Stimulated activated CD4-positive, alpha-beta T cell treated with anti-CD3 and anti-CD28 coated beads, Interleukin-12 subunit alpha, Interleukin-12 subunit beta, amount 100 ng/mL, for 4 hours (primary cell): ENCODE results near the gene FUT8.

ENCODE experiments used
- DNase-seq: peaks from one replicate; pipeline ENCODE4 v3.0.0-alpha.2; 2020

Gene FUT8

DNA sequence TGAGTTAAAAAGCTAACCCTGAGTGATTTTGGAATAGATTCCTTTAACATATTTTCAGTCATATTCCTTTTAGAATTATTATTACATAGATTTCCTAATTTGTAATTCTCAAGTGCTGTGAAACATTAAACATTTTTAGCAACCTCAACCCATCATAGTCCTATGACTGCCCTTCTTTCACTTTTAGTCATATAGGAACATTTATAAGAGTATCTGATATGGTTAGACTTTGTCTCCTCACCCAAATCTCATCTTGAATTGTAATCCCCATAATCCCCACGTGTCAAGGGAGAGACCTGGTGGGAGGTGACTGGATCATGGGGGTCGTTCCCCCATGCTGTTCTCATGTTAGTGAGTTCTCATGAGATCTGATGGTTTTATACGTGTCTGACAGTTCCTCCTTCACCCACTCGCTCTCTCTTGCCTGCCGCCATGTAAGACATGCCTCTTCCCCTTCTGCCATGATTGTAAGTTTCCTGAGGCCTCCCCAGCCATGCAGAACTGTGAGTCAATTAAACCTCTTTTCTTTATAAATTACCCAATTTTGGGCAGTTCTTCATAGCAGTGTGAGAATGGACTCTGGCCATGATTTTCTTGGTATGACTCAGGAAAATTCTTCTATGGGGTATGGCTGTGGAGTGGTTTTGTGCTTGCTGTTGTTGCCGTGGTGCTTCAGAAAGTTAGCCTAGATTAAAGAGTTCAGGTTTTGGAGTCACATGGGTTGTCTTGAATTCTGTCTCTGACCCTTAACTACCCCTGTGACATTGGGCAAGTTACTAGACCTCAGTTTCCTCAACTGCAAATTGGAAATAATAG lies 83.9 kb downstream of the FUT8 start:
- DNase-seq, result no peak

- DNase-seq, result no peak
Observed at GRCh38 chr14:65499138-65499537, 86.6 kb downstream of the FUT8 start.

DNA sequence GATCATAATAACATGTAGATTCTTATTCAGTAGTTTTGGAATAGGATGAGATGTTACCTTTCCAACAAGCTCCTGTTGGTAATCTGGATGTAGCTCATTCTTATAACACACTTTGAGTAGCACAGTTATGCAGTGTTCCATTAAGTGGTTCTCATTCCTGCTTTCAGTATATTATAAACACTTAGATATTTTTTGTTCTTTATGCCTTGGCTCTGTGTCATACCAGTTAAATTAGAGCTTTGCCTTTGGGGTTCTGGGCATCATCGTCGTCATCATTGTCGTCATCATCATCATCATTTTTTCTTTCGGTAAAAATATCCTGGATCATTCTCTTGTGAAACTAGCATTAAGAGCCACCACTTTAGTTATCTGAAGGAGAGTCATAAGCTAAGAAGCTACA lies 87.5 kb downstream of the FUT8 start:
- no peak for DNase-seq

GRCh38 chr14:65501328-65501727 lies 88.8 kb downstream of the FUT8 start:
- no peak for DNase-seq

- no peak for DNase-seq
Observed at GRCh38 chr14:65502676-65503124, 90.2 kb downstream of the FUT8 start.

DNA sequence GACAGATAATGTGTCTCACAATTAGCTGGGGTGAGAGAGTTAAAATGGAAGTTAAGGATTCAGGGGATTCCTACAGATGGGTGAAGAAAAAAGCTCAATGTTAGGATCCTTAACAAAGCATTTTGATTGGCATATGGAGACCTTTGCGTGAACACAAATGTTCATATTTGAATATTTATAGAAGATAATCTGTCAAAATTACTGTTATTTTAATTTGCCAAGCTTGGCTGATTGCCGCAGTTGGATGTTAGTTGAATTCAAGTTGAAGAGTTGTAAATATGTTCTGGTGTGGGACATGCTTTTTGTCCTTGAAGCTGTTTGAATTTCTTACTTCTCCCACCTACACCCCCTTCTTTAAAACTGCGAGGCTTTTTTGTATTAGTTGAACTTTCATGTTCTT lies 91.2 kb downstream of the FUT8 start:
- no peak for DNase-seq

DNA sequence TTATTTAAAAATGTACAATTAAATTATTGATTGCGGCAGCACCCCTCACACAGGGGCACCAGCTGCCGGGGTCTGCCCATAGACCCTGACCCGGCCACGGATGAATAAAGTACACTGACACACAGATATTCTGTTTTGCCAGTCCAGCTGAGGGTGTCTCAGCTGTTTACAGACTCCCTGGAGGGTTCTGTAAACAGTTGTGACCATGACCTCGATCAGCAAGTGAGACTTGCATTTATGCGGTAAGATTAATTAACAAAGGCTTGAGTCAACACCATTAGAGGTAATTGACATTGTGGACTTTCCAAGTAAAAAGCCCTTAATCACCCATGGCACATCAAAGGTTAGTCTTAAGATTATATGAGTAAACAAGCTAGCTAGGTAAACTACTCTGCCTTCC lies 94.3 kb downstream of the FUT8 start:
- DNase-seq, result no peak

GRCh38 chr14:65509842-65510241 lies 97.3 kb downstream of the FUT8 start:
- no peak for DNase-seq

DNA sequence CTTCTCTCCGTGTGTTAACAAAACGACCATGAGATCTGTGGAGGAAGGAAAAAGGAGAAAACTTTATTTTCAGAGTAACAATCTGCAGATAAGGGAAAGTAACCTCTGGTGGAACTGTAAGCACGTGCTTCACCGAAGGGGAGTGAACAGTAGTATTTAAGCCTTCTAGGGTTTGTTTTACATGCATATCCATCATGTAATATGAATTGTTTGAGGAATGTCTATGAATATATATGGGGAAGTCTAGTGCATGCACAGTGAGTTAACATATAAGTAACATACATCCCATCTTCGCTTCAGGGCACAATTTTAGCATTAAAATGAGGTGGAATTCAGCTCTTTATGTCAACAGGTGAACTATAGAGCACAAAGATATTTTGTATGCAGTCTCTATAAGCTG lies 101.1 kb downstream of the FUT8 start:
- no peak for DNase-seq

DNA sequence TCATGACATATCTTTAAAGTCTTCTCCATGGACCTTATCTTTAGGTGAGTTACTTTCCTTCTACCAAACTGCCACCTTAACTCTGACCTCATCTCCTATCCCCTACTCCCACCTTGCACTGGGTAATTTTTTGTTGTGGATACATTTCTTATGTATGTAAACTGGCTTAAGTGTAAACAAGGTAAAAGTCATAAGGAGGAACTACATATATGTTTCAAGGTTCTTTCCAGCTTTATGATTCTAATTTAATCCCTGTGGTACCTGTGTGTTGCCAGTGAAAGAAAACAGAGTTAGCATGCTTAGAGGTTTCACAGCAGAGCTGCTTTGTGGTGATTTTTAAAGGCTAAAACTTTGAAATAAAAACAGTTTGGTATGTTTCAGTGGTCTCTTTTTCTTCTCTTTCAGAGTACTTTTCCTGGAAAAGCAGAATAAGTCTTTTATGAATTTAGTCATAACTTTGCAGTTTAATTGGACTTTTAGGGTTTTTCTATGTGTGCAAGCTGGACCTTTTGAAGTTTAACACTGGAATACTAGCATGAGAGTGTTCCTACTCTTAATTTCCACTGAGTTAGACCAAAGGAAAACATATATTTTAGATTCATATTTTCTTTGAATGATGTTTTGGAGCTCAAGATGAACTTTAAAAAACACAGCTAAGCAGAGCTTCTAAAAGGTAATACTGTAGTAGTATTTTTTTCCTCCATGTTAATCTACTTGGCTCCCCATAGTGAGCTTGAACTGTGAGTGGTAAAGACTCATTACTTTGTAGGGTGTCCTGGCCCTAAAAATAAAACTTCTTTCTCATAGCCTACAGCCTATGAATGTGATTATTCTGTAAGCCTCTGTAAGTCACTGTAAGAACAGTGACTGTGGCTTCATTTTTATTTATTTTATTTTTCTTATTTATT lies 105.4 kb downstream of the FUT8 start:
- no peak for DNase-seq

DNA sequence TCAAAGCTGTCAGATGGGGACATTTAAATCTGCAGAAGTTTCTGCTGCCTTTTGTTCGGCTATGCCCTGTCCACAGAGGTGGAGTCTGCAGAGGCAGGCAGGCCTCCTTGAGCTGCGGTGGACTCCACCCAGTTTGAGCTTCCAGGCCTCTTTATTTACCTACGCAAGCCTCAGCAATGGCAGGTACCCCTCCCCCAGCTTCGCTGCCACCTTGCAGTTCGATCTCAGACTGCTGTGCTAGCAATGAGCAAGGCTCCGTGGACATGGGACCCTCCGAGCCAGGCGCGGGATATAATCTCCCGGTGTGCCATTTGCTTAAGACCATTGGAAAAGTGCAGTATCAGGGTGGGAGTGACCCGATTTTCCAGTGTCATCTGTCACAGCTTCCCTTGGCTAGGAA lies 115.5 kb downstream of the FUT8 start:
- DNase-seq, result no peak

DNA sequence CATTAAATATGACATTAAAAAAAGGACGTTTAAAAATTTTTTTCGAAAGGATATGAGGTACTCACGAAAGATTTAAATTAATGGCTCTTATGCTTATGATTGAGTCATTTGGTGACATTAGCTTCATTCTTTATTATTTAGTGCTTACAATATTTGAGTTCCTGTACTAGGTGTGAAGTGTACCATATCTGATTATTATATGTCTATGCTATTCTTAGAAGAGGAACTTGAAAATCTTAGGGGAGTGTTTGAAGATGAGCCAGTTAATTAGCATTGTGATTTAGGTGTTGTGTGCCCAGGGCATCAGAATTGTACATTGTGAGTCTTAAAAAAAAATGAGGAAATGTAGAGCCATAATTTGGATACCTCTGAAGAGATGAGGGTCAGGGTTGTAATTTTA lies 118.6 kb downstream of the FUT8 start:
- no peak for DNase-seq

- DNase-seq, result no peak
Observed at GRCh38 chr14:65533736-65534404, 121.3 kb downstream of the FUT8 start.

GRCh38 chr14:65536781-65537423 lies 124.4 kb downstream of the FUT8 start:
- no peak for DNase-seq

- no peak for DNase-seq
Observed at GRCh38 chr14:65548878-65549277, 136.3 kb downstream of the FUT8 start.

- DNase-seq, result no peak
Observed at GRCh38 chr14:65549429-65549828, 136.9 kb downstream of the FUT8 start.

- DNase-seq, result no peak
Observed at GRCh38 chr14:65550779-65551643, 138.5 kb downstream of the FUT8 start.

- DNase-seq, result no peak
Observed at GRCh38 chr14:65552724-65553123, 140.2 kb downstream of the FUT8 start.

DNA sequence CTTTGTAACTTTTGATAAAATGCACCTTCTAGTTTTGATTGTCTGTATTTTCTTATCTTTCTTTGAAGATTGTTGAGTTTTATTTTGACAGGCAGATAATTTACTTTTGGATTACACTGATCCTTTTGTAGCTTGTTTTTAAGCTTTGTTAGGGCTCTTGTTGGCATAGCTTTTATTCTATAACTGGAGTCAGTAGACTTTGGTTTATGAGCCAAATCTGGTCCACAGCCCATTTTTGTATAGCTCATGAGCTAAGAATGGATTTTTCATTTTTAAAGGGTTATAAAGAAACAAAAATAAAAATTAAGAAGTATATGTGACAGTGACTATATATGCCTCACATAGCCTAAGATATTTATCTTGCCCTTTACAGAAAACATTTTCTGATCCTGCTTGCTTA lies 142.3 kb downstream of the FUT8 start:
- no peak for DNase-seq

GRCh38 chr14:65555358-65555757 lies 142.8 kb downstream of the FUT8 start:
- DNase-seq, result no peak

DNA sequence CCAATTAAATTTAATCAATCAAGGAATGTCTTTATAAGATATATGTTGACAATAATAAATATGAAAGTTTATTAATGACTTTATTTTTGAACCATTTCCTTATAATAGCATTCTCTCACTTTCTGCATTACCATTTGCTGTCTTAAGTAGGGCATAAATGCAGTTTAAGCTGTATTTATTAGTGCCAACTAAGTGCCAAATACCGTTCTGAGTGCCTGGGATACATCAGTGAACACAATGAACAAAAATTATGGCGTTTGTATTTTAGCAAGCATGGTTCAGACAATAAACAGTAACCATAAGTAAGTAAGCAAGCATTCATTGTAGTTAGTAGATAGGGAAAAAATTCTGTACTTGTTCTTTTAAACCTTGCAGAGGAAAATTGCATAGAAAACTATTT lies 145.8 kb downstream of the FUT8 start:
- no peak for DNase-seq
